HG03139 (cell line): ENCODE data around the gene HEATR3.

Experiments used
- ATAC-seq: cut with Tn5 transposase; IDR thresholded peaks from one replicate; pipeline ENCODE4 v1.9.1; 2021; ENCODE audit not compliant: unreplicated experiment

Gene HEATR3

GRCh38 chr16:50050802-50051201 lies 15.0 kb upstream of the HEATR3 start:
- no peak for ATAC-seq

- no peak for ATAC-seq
These were observed 9.5 kb upstream of the HEATR3 start for GRCh38 chr16:50056226-50056625.

GRCh38 chr16:50058091-50058771 lies 7.5 kb upstream of the HEATR3 start:
- no peak for ATAC-seq

- ATAC-seq, result no peak
These were observed 6.7 kb upstream of the HEATR3 start for GRCh38 chr16:50059111-50059510.

- ATAC-seq, result no peak
These were observed 6.1 kb upstream of the HEATR3 start for GRCh38 chr16:50059669-50060068.

- no peak for ATAC-seq
These were observed 4.4 kb upstream of the HEATR3 start for GRCh38 chr16:50061326-50061725.

GRCh38 chr16:50065241-50065623 lies 538 bp upstream of the HEATR3 start:
- ATAC-seq, result no peak

- ATAC-seq, result no peak
These were observed 916 bp downstream of the HEATR3 start for GRCh38 chr16:50066482-50067289.

- ATAC-seq, result no peak
These were observed 1.6 kb downstream of the HEATR3 start for GRCh38 chr16:50067290-50067853.

GRCh38 chr16:50068550-50068949 lies 2.8 kb downstream of the HEATR3 start:
- no peak for ATAC-seq

GRCh38 chr16:50069060-50069459 lies 3.3 kb downstream of the HEATR3 start:
- no peak for ATAC-seq

- ATAC-seq, result no peak
These were observed 5.4 kb downstream of the HEATR3 start for GRCh38 chr16:50071075-50071671.

- ATAC-seq, result no peak
These were observed 7.0 kb downstream of the HEATR3 start for GRCh38 chr16:50072730-50073129.

GRCh38 chr16:50079397-50080140 lies 13.8 kb downstream of the HEATR3 start:
- no peak for ATAC-seq

GRCh38 chr16:50081428-50082018 lies 15.8 kb downstream of the HEATR3 start:
- ATAC-seq, result no peak

- ATAC-seq, result no peak
These were observed 18.2 kb downstream of the HEATR3 start for GRCh38 chr16:50083996-50084395.

GRCh38 chr16:50086176-50086575 lies 20.4 kb downstream of the HEATR3 start:
- no peak for ATAC-seq

GRCh38 chr16:50088302-50088701 lies 22.5 kb downstream of the HEATR3 start:
- ATAC-seq, result no peak

GRCh38 chr16:50092891-50093290 lies 27.1 kb downstream of the HEATR3 start:
- ATAC-seq, result no peak

- ATAC-seq, result no peak
These were observed 28.1 kb downstream of the HEATR3 start for GRCh38 chr16:50093607-50094539.
